NCI-H460 (cell line): ENCODE measurements around the gene ARHGAP27. TPM values are rescaled to one million over a fixed set of nuclear protein-coding genes. Genes with fewer than 3 reads are reported as not detected.
A peak's percentile ranks its signal among the peaks of the same experiment; 100 is the strongest.

ENCODE experiments used
- DNase-seq: peaks from one replicate; pipeline ENCODE4 v3.0.0-alpha.2; 2016; ENCODE audit warnings: low read depth; ENCODE audit errors: extremely low read depth
- total RNA-seq: library from RNA; depleted of rRNA; stranded (reverse); fragments of >200 nt; shearing (Covaris generic); gene quantifications from 2 replicates; pipeline ENCODE4 v1.2.3, GENCODE V29; 2014

ARHGAP27 gene
- total RNA-seq, 1 experiment from 2014 or later, result 4.5 TPM

DNA sequence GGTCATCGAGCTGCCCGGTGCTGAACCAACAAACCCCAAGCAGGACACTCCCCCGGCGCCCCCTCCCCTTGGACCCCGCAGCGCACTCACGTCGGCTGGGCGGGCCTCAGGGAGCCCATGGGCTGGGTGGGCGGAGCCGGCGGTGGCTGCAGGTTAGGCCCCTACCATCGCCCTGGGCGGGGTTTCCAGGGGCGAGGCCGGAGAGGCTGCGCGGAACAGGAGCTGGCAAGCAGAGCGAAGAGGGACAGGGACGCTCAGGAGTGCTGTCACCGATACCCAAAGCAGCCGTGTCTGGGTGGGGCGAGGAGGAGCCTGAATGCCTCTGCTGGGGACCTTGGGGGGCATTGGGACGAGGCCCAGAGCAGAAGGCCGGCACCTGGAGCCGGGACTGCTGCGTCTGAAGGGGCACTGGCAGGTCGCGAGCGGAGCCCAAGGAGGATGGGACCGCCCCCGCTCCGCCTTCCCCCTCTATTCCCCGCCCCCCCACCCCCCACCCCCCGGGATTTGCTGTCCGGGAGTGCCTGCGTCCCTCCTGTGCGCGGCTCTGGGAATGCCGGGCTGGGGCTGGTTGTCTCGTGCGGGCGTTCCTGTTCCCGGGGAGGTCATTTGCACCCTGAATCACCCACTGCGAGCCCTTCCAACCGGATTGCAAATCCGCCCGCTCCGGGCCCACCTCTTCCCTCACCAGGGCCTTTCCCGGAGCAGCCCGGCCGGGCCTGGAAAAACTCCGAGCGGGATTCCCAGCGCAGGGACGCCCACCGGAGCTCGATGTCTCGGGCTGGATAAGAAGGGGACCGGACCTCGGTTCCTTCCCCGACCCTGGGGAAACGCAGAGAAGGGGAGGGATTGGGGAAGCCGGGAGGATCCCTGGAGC lies 902 bp downstream of the ARHGAP27 start:
- peak; percentile 48 for DNase-seq

DNA sequence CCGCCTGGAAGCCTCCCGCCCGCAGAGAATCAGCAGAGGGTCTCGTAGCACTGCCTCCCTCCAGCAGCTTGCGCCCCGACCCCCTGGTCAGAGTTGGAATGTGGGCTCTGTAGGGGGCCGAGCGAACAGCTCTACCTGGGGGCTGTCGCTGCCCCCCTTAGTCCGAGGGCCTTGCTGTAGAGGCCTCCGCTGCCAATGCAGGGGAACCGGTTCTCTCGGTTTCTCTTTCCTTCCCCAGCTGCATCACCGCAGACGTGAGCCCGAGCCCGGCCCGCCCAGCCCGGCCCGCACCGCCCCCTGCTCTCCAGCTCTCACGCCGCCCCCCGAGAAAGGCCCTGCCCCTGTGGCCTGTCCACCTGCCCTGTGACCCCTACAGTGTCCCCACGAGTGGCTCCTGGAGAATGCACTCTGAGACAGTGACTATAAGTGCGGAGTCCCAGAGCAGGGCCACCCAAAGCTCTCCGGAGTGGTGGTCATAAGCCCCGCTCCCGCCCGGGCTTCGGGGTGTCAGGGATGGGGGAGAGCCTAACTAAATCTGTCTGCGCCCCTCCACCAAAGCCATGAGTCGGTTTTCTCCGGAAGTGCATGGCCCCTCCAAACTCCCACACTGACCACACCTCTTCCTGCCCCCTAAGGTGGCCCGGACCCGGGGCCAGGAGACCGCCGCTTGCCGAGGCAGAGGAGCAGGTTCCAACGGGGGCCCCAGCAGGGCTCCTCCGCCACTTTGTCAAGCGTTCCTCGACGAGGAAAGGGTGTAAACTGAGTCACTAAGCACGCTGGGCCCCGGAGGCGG lies 1.7 kb downstream of the ARHGAP27 start:
- no peak for DNase-seq

DNA sequence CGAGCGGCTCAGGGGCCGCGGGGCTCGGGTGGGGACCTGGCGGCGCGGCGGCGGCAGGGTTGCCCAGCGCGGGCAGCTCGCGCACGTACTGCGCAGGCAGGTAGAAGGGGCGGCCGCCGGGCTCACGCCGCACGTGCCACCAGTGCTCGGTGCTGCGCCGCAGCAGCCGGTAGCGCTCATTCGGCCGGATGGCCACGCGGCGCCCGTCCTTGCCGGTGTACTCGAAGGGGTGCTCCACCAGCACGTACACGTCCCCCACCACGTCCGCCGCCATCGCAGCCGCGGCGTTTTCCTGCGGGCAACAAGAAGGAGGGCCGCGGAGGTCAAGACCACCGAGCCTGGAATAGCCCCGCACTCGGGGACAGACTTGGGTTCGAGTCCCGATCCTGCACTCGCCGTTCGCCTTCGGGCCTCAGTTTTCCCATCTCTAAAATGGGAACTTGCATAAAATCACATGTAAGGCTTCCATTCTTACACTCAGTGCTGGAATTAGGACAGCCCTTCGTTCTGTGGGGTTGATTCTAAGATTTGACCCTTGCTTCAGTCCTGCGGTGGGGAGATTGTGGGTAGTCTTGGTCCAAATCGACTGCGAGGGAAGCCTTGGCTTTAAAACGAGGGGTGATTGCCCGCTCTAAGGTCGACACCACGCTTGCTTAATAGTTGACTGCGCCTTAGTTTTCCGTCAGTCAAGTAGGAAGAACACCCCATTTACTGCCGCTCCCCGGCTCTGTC lies 2.5 kb downstream of the ARHGAP27 start:
- no peak for DNase-seq

DNA sequence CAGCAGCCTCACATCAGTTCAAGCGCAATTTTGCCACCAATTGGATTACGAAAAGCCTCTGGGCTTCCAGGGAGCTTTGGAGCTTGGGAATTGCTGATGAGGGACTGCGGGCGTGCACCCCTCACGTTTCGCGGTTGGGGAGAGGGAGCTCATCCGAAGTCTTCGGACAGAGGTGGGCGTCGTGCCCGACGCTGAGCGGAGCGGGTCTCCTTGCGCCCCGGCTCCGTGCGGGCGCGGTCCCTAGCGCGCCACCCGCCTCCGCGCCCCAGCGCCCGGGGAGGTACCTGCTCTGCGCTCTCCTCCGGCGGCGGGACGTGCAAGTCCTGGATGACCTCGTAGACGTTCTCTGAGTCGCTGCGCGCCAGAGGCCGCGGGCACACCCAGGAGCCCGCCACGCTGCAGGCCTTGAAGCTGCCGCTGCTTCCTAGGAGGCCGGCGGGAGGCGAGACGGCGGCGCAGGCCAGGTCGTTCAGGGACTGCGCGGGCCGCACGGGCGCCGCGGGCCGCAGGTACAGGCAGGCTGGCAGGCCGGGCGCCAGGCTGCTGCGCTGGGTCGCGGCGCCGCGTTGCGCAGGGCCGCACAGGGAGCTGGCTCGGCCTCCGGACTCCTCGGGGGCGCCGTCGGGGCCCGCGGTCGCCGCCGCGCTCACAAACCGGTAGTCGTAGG lies 3.2 kb downstream of the ARHGAP27 start:
- DNase-seq, result no peak

DNA sequence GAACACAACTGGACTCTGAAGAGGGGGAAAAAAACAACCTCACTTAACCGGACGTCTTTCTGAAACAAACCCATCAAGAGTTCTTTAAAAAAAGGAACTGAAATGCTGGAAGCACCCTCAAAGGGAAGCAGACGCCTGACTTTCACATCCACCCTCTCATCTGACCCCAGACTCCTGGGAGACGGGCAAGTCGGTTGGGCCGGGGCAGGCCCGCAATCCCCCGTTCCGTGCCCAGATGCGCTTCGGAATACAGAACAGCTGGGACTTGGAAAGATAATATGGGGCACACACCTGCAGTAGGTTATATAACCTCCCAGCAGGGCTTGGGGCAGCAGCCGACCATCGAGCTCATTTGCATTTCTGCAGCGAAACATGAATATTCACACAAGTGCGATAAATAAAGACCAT lies 3.7 kb downstream of the ARHGAP27 start:
- no peak for DNase-seq

- peak; percentile 61 for DNase-seq
Measured at GRCh38 chr17:45428050-45428617, 4.5 kb downstream of the ARHGAP27 start.

- DNase-seq, result no peak
Measured at GRCh38 chr17:45427181-45427835, 5.4 kb downstream of the ARHGAP27 start.

- DNase-seq, result no peak
Measured at GRCh38 chr17:45426561-45426960, 6.1 kb downstream of the ARHGAP27 start.

- DNase-seq, result no peak
Measured at GRCh38 chr17:45425984-45426413, 6.7 kb downstream of the ARHGAP27 start.

- peak; percentile 78 for DNase-seq
Measured at GRCh38 chr17:45425125-45425983, 7.3 kb downstream of the ARHGAP27 start.

- no peak for DNase-seq
Measured at GRCh38 chr17:45424769-45425124, 7.9 kb downstream of the ARHGAP27 start.

- DNase-seq, result no peak
Measured at GRCh38 chr17:45423975-45424335, 8.7 kb downstream of the ARHGAP27 start.

DNA sequence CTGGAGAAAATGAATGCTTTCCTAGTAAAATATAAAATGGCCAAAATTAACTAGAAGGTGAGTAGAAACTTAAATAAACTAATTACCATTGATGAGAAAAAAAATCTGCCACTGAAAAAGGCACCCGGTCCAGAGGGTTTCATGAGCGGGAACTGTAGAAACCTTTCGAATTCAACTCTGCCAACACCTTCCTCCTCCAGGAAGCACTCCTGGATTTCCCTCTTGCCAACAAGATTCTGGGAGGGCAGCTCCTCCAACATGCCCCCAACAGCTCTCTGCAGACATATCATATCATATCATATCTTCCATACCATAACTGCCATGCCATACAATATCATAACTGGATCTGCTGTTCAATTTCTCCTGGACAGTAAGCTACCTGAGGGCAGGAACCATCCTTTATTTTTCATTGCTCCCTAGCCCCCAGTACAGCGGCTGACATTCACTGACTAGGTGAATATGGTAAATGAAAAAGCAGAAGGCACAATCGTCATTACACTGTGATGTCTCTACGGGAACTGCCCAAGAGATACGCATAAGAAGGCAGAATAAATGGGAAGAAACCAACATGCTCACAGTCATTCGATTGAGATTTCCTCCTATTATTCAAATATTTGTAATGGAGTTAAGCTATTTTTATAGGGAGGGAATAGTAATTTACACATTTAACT lies 9.2 kb downstream of the ARHGAP27 start:
- no peak for DNase-seq

DNA sequence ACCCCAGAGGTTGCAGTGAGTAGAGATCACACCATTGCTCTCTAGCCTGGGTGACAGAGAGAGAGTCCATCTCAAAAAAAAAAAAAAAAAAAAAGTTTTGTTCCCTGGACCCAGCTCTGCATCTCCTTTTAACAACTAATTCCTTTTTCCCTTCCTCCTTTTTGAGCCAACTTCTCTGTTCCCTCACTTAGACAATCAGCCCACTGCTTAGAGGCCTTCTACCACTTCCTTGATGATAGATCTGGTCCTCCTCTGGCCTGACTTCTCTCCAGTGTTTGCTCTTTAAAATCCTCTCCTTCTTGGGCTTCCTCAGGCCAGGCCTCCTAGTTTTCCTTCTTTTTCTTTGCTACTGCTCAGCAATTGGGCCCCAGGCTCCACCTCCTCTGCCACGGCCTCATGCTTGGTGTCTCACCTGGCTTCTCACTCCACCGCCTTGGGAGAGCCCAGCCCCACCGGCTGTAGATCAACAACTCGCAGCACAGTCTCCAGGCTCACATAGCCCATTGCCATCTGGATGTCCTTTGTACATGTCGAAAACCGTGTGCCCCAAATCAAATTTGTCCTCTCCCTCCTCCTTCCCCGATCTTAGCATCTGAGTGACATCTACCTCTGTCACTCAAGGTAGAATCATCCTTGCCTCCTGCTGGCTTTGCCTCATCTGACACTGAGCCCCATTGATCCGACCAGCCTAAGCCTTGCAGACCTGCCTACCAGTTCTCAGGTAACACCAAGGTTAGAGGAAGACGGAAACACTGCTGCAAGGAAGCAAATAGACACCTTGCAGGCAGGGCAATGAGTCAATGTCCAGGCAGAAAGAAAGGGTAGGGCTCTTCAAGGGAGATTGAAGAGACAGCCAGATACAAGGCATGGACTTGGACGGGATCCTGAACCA lies 17.4 kb downstream of the ARHGAP27 start:
- DNase-seq, result no peak

GRCh38 chr17:45413498-45413923 lies 19.2 kb downstream of the ARHGAP27 start:
- no peak for DNase-seq

DNA sequence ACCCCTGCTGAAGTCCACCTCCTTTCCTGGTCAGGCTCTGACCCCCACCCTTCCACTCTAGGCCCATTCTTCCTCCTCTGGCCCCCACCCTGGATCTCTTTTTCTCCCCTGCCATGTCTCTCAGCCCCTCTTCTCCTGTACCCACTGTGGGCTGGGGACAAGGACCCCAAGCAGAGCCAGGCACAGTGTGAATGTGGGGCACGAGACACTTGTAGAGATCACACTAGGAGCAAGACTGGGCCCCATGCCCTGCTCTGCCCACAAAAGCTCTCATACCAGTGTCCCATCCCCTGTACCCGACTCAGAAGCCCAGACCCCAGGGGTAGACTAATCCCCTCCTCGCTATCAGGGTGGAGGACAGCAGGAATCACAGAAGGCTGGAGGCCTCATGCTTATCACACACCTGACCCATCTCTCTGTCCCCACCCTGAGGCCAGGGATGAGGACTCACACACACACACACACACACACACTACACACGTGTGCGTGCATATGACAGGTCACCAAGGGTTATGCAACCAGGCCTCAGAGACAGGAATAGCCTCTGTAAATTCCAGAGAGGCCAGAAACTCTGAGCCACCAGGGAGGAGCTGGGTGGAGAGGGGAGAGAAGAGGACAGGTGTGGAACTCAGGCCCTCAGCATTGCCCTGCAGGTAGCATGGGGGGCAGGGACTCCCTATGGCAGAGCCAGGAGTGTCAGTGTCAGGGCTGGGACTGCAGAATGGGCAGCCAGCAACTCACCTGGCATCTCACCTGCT lies 21.1 kb downstream of the ARHGAP27 start:
- no peak for DNase-seq
